ENCODE measurements around the gene AP4M1. TPM values are rescaled to one million over a fixed set of nuclear protein-coding genes. Genes with fewer than 3 reads are reported as not detected.

The AP4M1 gene
- total RNA-seq, 2 donors from 2014 or later, result 26.3 to 31.5 TPM

GRCh38 chr7:100069991-100070390, 31.5 kb upstream of the AP4M1 start:
- TF ChIP-seq CTCF (conservative IDR thresholded peaks at IDR 0.05), result no peak
- 96 to 100% methylated on average over 4 to 5 of the region's 5 CpGs for whole genome bisulfite sequencing, 2 experiments (ENCODE audit: insufficient coverage in 1 of 2, insufficient read length in 1 of 2)
- no peak overlapping the region for H3K4me3 Mint-ChIP-seq
- Histone ChIP-seq H3K27me3 (ENCODE audit: control insufficient read depth, insufficient read depth, low read length, poor library complexity, severe bottlenecking) (no peaks in the 10 kb centered on the region), H3K9me3 (ENCODE audit: control insufficient read depth, low read length) (peaks cover 61% of the 10 kb centered on the region), H3K9ac (ENCODE audit: extremely low read depth, low read length, poor library complexity, severe bottlenecking) (no peak overlapping the region), H3K4me3 (ENCODE audit: low read length) (peak overlapping the region; percentile 70), H3K4me1 (ENCODE audit: control insufficient read depth, insufficient read depth, low read length) (no peaks in the 10 kb centered on the region), H3K36me3 (ENCODE audit: control insufficient read depth, insufficient read depth, low read length) (peaks cover 85% of the 10 kb centered on the region), H3K27ac (ENCODE audit: low read depth, low read length) (no peak overlapping the region)
- peaks cover 77% of the 10 kb centered on the region for H3K9me3 Mint-ChIP-seq
- no peak overlapping the region for H3K27ac Mint-ChIP-seq
- H3K36me3 Mint-ChIP-seq (ENCODE audit: low read depth), result peaks cover 95% of the 10 kb centered on the region
- DNase-seq, result peak; percentile 31
- no peaks in the 10 kb centered on the region for H3K4me1 Mint-ChIP-seq
- H3K27me3 Mint-ChIP-seq (ENCODE audit: insufficient read depth), result no peaks in the 10 kb centered on the region

- Mint-ChIP-seq H3K4me1 (no peaks in the 10 kb centered on the region), H3K27ac (no peak overlapping the region), H3K27me3 (ENCODE audit: insufficient read depth) (no peaks in the 10 kb centered on the region), H3K36me3 (ENCODE audit: low read depth) (peaks cover 95% of the 10 kb centered on the region), H3K4me3 (no peak overlapping the region), H3K9me3 (peaks cover 81% of the 10 kb centered on the region)
- no peaks in the 10 kb centered on the region for H3K27me3 ChIP-seq (ENCODE audit: control insufficient read depth, insufficient read depth, low read length, poor library complexity, severe bottlenecking)
- no peak overlapping the region for H3K27ac ChIP-seq (ENCODE audit: low read depth, low read length)
- WGBS, 2 experiments (ENCODE audit: insufficient coverage in 1 of 2, insufficient read length in 1 of 2), result 93 to 98% methylated on average over 8 to 11 of the region's 11 CpGs
- TF ChIP-seq CTCF (conservative IDR thresholded peaks at IDR 0.05), result no peak
- H3K9ac ChIP-seq (ENCODE audit: extremely low read depth, low read length, poor library complexity, severe bottlenecking), result no peak overlapping the region
- peak; percentile 39 for DNase-seq
- peak overlapping the region; percentile 70 for H3K4me3 ChIP-seq (ENCODE audit: low read length)
- peaks cover 85% of the 10 kb centered on the region for H3K36me3 ChIP-seq (ENCODE audit: control insufficient read depth, insufficient read depth, low read length)
- peaks cover 73% of the 10 kb centered on the region for H3K9me3 ChIP-seq (ENCODE audit: control insufficient read depth, low read length)
- H3K4me1 ChIP-seq (ENCODE audit: control insufficient read depth, insufficient read depth, low read length), result no peaks in the 10 kb centered on the region
Measured at GRCh38 chr7:100071018-100071723, 30.3 kb upstream of the AP4M1 start.

GRCh38 chr7:100072462-100072861, 29.0 kb upstream of the AP4M1 start:
- Mint-ChIP-seq H3K4me3 (no peak overlapping the region), H3K4me1 (no peaks in the 10 kb centered on the region), H3K27me3 (ENCODE audit: insufficient read depth) (no peaks in the 10 kb centered on the region), H3K36me3 (ENCODE audit: low read depth) (peaks cover 98% of the 10 kb centered on the region), H3K27ac (no peak overlapping the region), H3K9me3 (peaks cover 88% of the 10 kb centered on the region)
- Histone ChIP-seq H3K27ac (ENCODE audit: low read depth, low read length) (no peak overlapping the region), H3K36me3 (ENCODE audit: control insufficient read depth, insufficient read depth, low read length) (peaks cover 94% of the 10 kb centered on the region), H3K27me3 (ENCODE audit: control insufficient read depth, insufficient read depth, low read length, poor library complexity, severe bottlenecking) (no peaks in the 10 kb centered on the region), H3K4me3 (ENCODE audit: low read length) (peak overlapping the region; percentile 70), H3K4me1 (ENCODE audit: control insufficient read depth, insufficient read depth, low read length) (no peaks in the 10 kb centered on the region), H3K9ac (ENCODE audit: extremely low read depth, low read length, poor library complexity, severe bottlenecking) (no peak overlapping the region), H3K9me3 (ENCODE audit: control insufficient read depth, low read length) (peaks cover 85% of the 10 kb centered on the region)
- WGBS, 2 experiments (ENCODE audit: insufficient coverage in 1 of 2, insufficient read length in 1 of 2), result 95 to 98% methylated on average over 10 of the region's 10 CpGs
- no peak for DNase-seq
- no peak for TF ChIP-seq CTCF (conservative IDR thresholded peaks at IDR 0.05)
